ENCODE measurements around the gene REEP1. TPM values are rescaled to one million over a fixed set of nuclear protein-coding genes. Genes with fewer than 3 reads are reported as not detected.

Gene REEP1
- total RNA-seq, 2 experiments from 2014 or later, result 0.11 TPM; not detected in 1

DNA sequence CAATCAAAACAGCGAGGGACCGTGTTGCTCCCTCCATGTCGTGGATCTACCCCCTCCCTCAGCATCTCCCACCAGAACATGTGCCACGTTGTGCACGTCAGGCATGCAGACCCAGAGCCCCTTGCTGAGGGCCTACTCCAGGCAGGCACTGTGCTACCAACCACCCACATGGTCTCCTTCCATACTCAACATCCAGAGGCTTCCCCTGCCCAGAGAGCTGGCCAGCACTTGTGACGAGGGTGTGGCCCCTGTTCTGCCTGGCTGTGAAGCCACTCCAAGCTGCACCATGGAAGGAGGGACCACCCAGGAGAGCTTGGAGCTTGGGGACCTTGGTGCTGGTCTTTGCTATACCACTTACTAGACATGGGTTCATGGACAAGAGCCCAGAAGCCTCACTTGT is 40.5 kb downstream of the REEP1 start:
- no peaks in the 10 kb centered on the region for H3K4me1 Mint-ChIP-seq
- ATAC-seq (ENCODE audit: low read depth) (no peak), DNase-seq (no peak)
- POLR2A ChIA-PET, result no interaction called here
- peaks cover 27% of the 10 kb centered on the region for H3K27me3 Mint-ChIP-seq
- no peaks in the 10 kb centered on the region for H3K36me3 Mint-ChIP-seq
- no peak overlapping the region for H3K27ac Mint-ChIP-seq
- H3K9me3 Mint-ChIP-seq, result no peaks in the 10 kb centered on the region
- no peak overlapping the region for H3K4me3 Mint-ChIP-seq

DNA sequence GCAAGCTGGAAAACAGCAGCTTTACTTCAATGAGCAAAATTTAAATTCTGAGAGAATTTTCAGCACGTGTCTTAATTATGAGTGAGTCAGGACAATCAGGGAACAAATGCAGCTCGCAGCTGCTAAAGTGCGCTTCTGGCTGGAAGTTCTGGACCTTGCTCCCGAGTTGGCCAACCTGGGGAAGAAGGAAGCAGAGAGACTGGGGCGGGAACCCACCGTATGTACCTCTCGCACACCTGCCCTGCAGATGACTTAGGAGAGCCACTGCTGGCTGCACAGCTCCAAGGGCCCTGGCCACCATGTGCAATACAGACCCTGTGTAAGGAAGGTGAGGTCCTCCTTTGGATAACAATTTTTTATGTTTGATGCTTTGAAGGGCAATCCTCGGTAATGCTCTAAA is 42.4 kb downstream of the REEP1 start:
- POLR2A ChIA-PET, result no interaction called here
- H3K27ac Mint-ChIP-seq, result no peak overlapping the region
- H3K36me3 Mint-ChIP-seq, result no peaks in the 10 kb centered on the region
- peaks cover 21% of the 10 kb centered on the region for H3K27me3 Mint-ChIP-seq
- no peak overlapping the region for H3K4me3 Mint-ChIP-seq
- H3K4me1 Mint-ChIP-seq, result no peaks in the 10 kb centered on the region
- DNase-seq, result no peak
- no peaks in the 10 kb centered on the region for H3K9me3 Mint-ChIP-seq
- no peak for ATAC-seq (ENCODE audit: low read depth)

DNA sequence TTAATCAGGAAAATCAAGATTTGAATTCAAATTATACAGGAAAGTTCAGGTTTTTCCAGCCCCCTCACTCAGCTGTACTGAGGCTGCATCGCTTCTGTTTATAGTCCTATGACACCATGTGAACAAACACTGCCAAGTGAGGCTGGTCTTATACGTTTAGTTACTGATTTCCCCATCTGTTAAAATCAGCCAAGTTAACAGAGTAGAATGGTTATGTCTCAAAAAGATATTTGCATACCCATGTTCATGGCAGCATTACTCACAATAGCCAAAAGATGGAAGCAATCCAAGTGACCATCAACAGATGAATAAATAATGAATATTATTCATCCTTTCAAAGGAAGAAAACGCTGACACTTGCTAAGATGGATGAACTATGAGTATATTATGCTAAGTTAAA is 43.8 kb downstream of the REEP1 start:
- ATAC-seq (ENCODE audit: low read depth) (no peak), DNase-seq (no peak)
- Mint-ChIP-seq H3K27ac (no peak overlapping the region), H3K4me1 (no peaks in the 10 kb centered on the region), H3K4me3 (no peak overlapping the region), H3K9me3 (no peaks in the 10 kb centered on the region), H3K36me3 (no peaks in the 10 kb centered on the region), H3K27me3 (peaks cover 34% of the 10 kb centered on the region)
- POLR2A ChIA-PET, result no interaction called here

DNA sequence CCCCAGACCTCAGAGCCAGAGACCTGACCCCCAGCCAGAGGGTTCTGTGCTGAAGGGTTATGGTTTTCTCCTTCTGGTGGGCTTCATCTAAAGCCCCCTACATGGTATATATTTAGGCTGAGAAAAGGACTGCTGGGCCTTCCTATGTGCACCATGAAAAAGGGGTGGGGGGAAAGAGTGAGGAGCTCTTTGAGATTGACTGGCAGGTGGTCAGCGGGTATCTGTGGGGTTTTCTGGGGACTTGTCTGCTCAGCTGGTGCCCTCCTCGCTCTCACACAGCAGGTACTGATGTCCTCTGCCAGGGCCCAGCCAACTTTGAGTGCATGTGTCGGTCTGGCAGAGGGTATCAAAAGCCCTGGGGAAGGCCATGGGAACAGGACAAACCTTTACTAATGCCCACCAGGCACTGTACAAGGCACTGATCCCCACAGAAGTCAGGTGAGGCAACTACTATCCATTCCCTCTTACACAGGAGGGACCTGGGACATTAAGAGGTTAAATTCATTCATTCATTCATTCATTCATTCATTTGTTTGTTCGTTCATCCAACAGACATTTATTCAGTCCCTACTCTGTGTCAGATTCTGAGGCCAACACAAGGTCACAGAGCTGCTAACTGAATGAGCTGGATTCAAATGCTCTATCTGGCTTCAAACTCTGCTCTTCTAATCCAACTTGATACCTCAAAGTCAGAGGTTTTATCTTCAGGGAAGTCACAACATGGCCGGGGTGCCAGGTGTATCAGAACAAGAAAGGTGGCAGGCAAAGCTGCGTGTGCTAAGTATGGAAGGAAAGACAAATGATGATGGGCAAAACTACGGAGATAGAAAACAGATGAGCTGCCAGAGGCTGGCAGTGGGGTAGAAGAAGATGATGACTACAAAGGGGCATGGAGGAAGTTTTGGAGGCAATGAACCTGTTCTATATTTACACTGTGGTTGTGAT is 44.6 kb downstream of the REEP1 start:
- H3K4me3 Mint-ChIP-seq, result no peak overlapping the region
- peaks cover 36% of the 10 kb centered on the region for H3K27me3 Mint-ChIP-seq
- H3K36me3 Mint-ChIP-seq, result no peaks in the 10 kb centered on the region
- H3K27ac Mint-ChIP-seq, result no peak overlapping the region
- POLR2A ChIA-PET, result no interaction called here
- H3K9me3 Mint-ChIP-seq, result no peaks in the 10 kb centered on the region
- DNase-seq, result no peak
- no peak for ATAC-seq (ENCODE audit: low read depth)
- H3K4me1 Mint-ChIP-seq, result no peaks in the 10 kb centered on the region

DNA sequence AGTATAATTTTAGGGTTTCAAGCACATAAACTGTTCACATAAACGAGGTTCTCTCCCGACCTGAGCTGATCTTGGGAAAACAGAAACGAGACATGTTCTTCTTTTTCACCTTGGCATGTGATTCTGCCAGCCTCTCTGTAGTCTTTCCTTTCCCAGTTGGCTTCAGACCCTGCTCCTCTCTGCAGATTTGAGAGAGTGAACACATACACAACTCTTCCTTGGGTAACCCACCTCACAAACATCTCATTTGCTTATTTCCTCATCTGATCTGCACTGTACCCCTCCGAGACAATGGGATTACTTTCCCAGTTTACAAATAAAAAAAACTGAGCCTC is 46.1 kb downstream of the REEP1 start:
- Mint-ChIP-seq H3K4me1 (no peaks in the 10 kb centered on the region), H3K9me3 (no peaks in the 10 kb centered on the region), H3K27ac (no peak overlapping the region), H3K27me3 (peaks cover 36% of the 10 kb centered on the region), H3K36me3 (no peaks in the 10 kb centered on the region), H3K4me3 (no peak overlapping the region)
- POLR2A ChIA-PET, result no interaction called here
- ATAC-seq (ENCODE audit: low read depth) (no peak), DNase-seq (no peak)

DNA sequence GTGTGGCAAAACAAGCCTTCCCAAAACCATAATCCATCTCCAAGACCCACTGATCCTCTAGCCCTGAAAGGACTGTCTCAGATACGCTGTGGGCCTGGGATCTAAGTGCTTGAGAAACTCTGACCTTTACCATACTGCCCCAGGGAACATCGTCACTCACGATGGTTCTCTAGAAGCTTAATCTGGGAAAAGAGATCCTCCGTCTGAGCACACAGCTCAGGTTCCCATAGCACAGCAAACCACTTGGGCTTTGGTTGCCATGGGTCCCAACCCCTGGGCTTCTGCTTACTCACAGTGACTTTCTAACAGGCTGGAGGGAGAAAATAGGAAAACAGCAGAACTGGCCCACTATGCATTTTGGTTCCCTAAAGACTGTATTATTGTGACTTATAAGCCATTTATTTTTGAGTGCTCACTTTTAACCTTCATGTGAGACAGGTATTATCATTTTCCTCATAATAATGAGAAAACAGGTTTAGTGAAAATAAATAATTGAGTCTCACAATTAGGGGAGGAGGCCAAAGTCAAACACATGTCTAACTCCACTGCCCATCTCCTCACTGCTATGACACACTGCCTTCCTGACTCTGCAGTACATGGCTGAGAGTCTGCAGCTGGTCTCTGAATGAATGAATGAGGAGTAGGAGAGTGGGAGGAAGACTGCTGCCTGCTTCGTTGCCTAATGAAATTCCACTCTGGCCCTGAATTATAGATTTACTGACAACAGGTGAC is 46.7 kb downstream of the REEP1 start:
- DNase-seq, result no peak
- H3K9me3 Mint-ChIP-seq, result no peaks in the 10 kb centered on the region
- no peaks in the 10 kb centered on the region for H3K36me3 Mint-ChIP-seq

DNA sequence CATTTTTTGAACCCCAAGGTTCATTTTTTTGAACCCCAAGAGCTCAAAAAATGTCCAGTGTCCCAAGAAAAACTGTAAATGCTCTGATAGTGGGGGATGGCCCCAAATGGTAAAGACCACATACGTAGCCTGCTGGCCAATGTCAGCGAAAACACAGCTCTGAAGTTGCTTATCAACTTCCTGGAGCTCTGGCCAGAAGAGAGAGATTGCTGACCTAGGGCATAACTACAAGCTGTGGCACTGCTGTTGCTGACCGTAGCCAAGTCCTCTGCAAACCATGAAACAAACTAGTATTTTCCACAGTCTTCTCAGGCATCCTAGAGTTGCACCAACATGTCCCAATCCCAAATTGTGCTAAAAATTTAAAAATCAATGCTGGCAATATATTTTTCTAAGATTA is 50.9 kb downstream of the REEP1 start:
- H3K36me3 Mint-ChIP-seq, result no peaks in the 10 kb centered on the region
- no peak overlapping the region for H3K27ac Mint-ChIP-seq
- H3K9me3 Mint-ChIP-seq, result no peaks in the 10 kb centered on the region
- POLR2A ChIA-PET, result interaction anchor here (0.6 kb wide), 1 partner anchor 72 kb away, joined by 3 read pairs; no protein-coding TSS in a partner anchor
- no peaks in the 10 kb centered on the region for H3K4me1 Mint-ChIP-seq
- no peak overlapping the region for H3K4me3 Mint-ChIP-seq
- DNase-seq (no peak), ATAC-seq (ENCODE audit: low read depth) (no peak)
- H3K27me3 Mint-ChIP-seq, result peaks cover 43% of the 10 kb centered on the region

More for the DNA sequence above, 46.7 kb downstream of the REEP1 start:
- H3K4me1 Mint-ChIP-seq, result no peaks in the 10 kb centered on the region
- no peak overlapping the region for H3K27ac Mint-ChIP-seq
- ATAC-seq (ENCODE audit: low read depth), result no peak
- POLR2A ChIA-PET, result no interaction called here
- peaks cover 40% of the 10 kb centered on the region for H3K27me3 Mint-ChIP-seq
- no peak overlapping the region for H3K4me3 Mint-ChIP-seq

DNA sequence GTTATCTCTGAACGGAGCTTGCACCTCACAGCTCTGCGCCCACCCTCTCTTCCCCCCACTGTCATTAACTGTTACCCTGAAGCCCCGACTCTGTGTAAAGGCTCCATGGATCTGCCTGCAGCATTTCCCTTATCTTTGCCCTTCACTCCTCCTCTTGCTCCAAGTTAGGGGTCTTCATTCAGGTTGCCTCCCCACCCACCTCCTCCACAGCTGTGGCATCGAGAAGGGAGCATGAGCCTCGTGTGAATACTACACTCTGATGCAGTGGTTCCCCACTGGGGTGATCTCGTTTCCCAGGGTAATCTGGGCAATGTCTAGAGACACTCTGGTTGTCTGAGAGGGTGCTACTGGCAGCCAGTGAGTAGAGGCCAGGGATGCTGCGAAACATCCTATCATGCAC is 51.4 kb downstream of the REEP1 start:
- POLR2A ChIA-PET, result interaction anchor here (0.6 kb wide), 1 partner anchor 71 kb away, joined by 3 read pairs; no protein-coding TSS in a partner anchor
- H3K36me3 Mint-ChIP-seq, result no peaks in the 10 kb centered on the region

DNA sequence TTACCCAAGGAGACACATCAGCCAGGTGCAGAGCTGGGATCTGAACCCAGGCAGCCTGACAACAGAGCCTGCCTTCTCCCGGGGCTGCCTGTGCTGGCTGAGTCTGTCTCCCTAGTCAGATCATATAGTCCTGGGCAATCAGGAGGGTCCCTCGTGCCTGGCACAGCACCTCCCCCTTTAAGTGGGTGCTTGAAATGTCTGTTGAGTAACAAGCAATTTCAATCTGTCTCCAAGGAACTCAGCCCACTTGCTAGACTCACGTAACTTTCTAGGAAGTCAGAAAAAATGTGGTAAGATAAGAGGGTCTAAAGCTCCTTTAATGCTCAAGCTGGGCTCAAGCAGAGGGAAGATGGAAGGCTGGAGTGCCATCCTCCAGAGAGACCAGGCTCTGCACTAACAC is 51.9 kb downstream of the REEP1 start:
- no peaks in the 10 kb centered on the region for H3K36me3 Mint-ChIP-seq
- no peak overlapping the region for H3K27ac Mint-ChIP-seq
- H3K4me3 Mint-ChIP-seq, result no peak overlapping the region
- ATAC-seq (ENCODE audit: low read depth) (no peak), DNase-seq (no peak)
- POLR2A ChIA-PET, result no interaction called here
- peaks cover 40% of the 10 kb centered on the region for H3K27me3 Mint-ChIP-seq
- no peaks in the 10 kb centered on the region for H3K9me3 Mint-ChIP-seq
- H3K4me1 Mint-ChIP-seq, result no peaks in the 10 kb centered on the region

More for the DNA sequence above, 51.4 kb downstream of the REEP1 start:
- no peaks in the 10 kb centered on the region for H3K9me3 Mint-ChIP-seq
- no peak overlapping the region for H3K4me3 Mint-ChIP-seq
- peaks cover 40% of the 10 kb centered on the region for H3K27me3 Mint-ChIP-seq
- ATAC-seq (ENCODE audit: low read depth) (no peak), DNase-seq (no peak)
- no peaks in the 10 kb centered on the region for H3K4me1 Mint-ChIP-seq
- H3K27ac Mint-ChIP-seq, result no peak overlapping the region

DNA sequence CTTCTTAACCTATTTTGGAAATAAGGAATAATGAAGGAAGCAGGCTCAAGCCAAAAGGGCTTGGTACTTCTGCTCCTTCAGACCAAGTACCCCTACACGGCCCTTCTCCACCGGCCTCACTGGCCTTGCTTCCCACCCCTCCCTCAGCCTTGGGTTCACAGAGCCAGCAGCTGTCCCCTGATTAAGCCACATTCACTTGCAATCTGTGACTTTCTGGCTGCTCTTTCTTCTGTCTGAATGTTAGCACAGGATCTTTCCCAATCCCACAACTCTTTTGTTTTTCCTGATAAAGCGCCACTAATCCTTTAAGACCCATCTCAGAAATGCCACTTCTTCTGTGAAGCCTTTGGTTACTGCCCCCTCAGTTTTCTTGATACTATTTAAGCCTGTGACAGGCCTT is 52.4 kb downstream of the REEP1 start:
- H3K9me3 Mint-ChIP-seq, result no peaks in the 10 kb centered on the region
- H3K4me3 Mint-ChIP-seq, result no peak overlapping the region
- no peak overlapping the region for H3K27ac Mint-ChIP-seq
- no peaks in the 10 kb centered on the region for H3K36me3 Mint-ChIP-seq
- POLR2A ChIA-PET, result no interaction called here
- ATAC-seq (ENCODE audit: low read depth) (no peak), DNase-seq (no peak)
- no peaks in the 10 kb centered on the region for H3K4me1 Mint-ChIP-seq
- peaks cover 40% of the 10 kb centered on the region for H3K27me3 Mint-ChIP-seq

DNA sequence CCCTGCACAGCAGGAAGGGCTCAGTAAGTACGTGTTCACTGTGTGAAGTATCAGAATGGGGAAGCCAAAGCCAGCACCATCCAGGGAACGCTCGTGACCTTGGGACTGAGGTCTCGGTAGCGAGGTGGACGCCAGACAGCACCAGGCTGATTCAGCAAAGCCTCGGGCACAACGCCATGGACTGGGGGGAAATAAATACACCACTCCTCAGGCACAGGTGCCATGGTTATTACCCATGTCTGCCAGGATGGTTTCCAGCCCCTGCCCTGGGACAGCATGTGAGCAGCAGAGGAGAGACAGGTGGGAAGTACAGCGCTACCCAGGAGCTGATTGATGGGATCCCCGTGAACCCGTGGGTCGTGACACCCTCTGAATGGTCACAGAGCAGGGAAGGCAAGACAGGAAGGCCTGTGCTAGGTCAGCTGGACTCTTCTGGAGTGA is 53.0 kb downstream of the REEP1 start:
- no peak overlapping the region for H3K4me3 Mint-ChIP-seq
- H3K9me3 Mint-ChIP-seq, result no peaks in the 10 kb centered on the region
- no peak overlapping the region for H3K27ac Mint-ChIP-seq
- DNase-seq (no peak), ATAC-seq (ENCODE audit: low read depth) (no peak)
- peaks cover 41% of the 10 kb centered on the region for H3K27me3 Mint-ChIP-seq
- H3K4me1 Mint-ChIP-seq, result no peaks in the 10 kb centered on the region
- POLR2A ChIA-PET, result no interaction called here
- no peaks in the 10 kb centered on the region for H3K36me3 Mint-ChIP-seq

DNA sequence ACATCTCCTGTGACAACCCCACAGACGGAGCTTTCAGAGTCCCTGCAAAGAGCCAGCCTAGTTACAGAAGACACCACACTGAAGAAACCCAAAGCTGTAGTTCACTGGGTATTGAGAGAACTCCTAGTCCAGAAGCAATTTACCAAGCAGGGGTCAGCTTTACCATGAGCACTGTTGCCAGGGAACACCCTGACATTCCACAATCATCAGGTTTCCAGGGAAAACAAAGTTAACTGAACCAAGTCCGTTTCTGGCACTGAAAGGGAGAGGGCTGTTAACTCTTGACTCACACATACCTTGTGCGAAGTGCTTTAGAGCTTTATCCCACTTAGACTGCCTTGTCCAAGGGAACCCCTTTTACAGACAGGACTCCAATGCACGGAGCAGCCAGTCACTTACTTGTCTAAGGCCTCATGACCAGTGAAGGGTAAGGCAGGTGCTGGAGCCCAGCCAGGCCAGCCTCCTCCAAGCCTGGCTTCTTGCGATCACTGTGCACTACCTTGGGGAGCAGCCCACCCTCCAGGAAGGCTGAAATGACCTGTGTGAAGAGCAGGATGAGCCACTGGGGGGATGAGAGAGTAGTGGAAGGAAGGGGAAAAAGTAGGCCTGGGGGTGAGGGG is 53.9 kb downstream of the REEP1 start:
- no peak for DNase-seq
- H3K36me3 Mint-ChIP-seq, result no peaks in the 10 kb centered on the region
- H3K4me3 Mint-ChIP-seq, result no peak overlapping the region
- no peaks in the 10 kb centered on the region for H3K9me3 Mint-ChIP-seq
- peaks cover 34% of the 10 kb centered on the region for H3K27me3 Mint-ChIP-seq
- no peak overlapping the region for H3K27ac Mint-ChIP-seq
- H3K4me1 Mint-ChIP-seq, result no peaks in the 10 kb centered on the region
- ATAC-seq (ENCODE audit: low read depth), result no peak
- POLR2A ChIA-PET, result interaction anchor here (0.6 kb wide), 1 partner anchor 461 kb away, joined by 3 read pairs; no protein-coding TSS in a partner anchor

DNA sequence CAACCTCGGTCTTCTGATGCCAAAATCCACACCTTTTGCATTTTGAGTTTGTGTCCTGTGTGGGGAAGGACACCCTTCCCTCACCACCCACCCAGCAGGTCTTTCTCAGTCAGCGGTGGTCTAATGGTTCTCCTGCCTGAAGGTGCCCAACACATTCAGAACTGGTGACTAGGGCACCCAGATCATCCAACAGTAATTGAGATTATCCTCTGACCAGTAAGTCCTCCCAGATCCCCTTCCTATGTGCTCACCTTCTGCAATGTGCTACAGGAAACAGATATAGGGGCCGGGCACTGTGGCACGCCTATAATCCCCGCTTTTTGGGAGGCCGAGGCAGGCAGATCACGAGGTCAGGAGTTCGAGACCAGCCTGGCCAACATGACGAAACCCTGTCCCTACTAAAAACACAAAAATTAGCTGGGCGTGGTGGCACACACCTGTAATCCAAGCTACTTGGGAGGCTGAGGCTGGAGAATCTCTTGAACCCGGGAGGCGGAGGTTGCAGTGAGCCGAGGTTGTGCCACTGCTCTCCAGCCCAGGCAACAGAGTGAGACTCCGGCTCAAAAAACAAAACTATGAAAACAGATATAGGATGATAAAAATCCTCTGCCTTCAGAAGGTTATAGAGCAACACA is 56.2 kb downstream of the REEP1 start:
- Mint-ChIP-seq H3K27me3 (peaks cover 25% of the 10 kb centered on the region), H3K27ac (no peak overlapping the region), H3K4me3 (no peak overlapping the region), H3K36me3 (no peaks in the 10 kb centered on the region), H3K9me3 (no peaks in the 10 kb centered on the region), H3K4me1 (no peaks in the 10 kb centered on the region)
- DNase-seq, result no peak
- POLR2A ChIA-PET, result no interaction called here
- ATAC-seq (ENCODE audit: low read depth), result no peak
